PC-3 (cell line): ENCODE results near the gene PDSS2. TPM values are rescaled to one million over a fixed set of nuclear protein-coding genes. Genes with fewer than 3 reads are reported as not detected.

Experiments used
- ATAC-seq: fragments of 200-7000 bp; cut with Tn5 transposase; 2 replicates; pipeline ENCODE4 v1.9.1; 2020; ENCODE audit warnings: mild to moderate bottlenecking, moderate library complexity
- BruUV-seq: library from RNA; stranded (reverse); fragments of 400-500 nt; replicated peaks from 2 replicates; lab custom pipeline; 2021; lab: Mats Ljungman, UMichigan
- CTCF ChIA-PET: fragments of 300-600 bp; sonication (Branson Sonifier 250); formaldehyde crosslinking; loops from one replicate; lab custom pipeline; 2022; ENCODE audit warnings: antibody characterized with exemption; lab: Charles Lee
- POLR2A ChIA-PET: fragments of 300-600 bp; sonication (Branson Sonifier 250); formaldehyde crosslinking; loops from one replicate; lab custom pipeline; 2022; ENCODE audit warnings: antibody characterized with exemption; ENCODE audit not compliant: unreplicated experiment; lab: Charles Lee
- DNase-seq: peaks from one replicate; pipeline ENCODE4 v3.0.0-alpha.2; 2015
- H2AFZ ChIP-seq: fragments of 300-600 bp; sonication (generic); 2 replicates; pipeline ENCODE4 v1.6.0; 2016; ENCODE audit warnings: antibody characterized with exemption, low read length
- H3F3A ChIP-seq: fragments of 300-600 bp; sonication (generic); one replicate; pipeline ENCODE4 v1.6.0; 2017; ENCODE audit warnings: antibody characterized with exemption, low read length, control low read depth, mild to moderate bottlenecking; ENCODE audit not compliant: unreplicated experiment
- H3K27ac ChIP-seq: fragments of 300-600 bp; sonication (generic); 2 replicates; pipeline ENCODE4 v1.5.1; 2016; ENCODE audit warnings: mild to moderate bottlenecking, low read length
- H3K27me3 ChIP-seq: fragments of 300-600 bp; sonication (generic); 2 replicates; pipeline ENCODE4 v1.6.1; 2016; ENCODE audit warnings: low read length, mixed read lengths
- H3K36me3 ChIP-seq: fragments of 300-600 bp; sonication (generic); 2 replicates; pipeline ENCODE4 v1.6.1; 2016; ENCODE audit warnings: low read depth, mixed run types, low read length, mixed read lengths
- H3K4me1 ChIP-seq: fragments of 300-600 bp; sonication (generic); 2 replicates; pipeline ENCODE4 v1.5.1; 2016; ENCODE audit warnings: low read length; ENCODE audit not compliant: insufficient read depth
- H3K4me2 ChIP-seq: fragments of 300-600 bp; sonication (generic); 2 replicates; pipeline ENCODE4 v1.6.0; 2016; ENCODE audit warnings: low read length
- H3K4me3 ChIP-seq: fragments of 300-600 bp; sonication (generic); 2 replicates; pipeline ENCODE4 v1.5.1; 2016; ENCODE audit warnings: mild to moderate bottlenecking, low read length, mixed read lengths
- H3K79me2 ChIP-seq: fragments of 300-600 bp; sonication (generic); 2 replicates; pipeline ENCODE4 v1.6.1; 2017; ENCODE audit warnings: low read length, mixed read lengths
- H3K9ac ChIP-seq: fragments of 300-600 bp; sonication (generic); 2 replicates; pipeline ENCODE4 v1.6.0; 2016; ENCODE audit warnings: mild to moderate bottlenecking, low read length
- H3K9me2 ChIP-seq: fragments of 300-600 bp; sonication (generic); replicated peaks from 2 replicates; pipeline ENCODE4 v1.6.1; 2016; ENCODE audit warnings: mixed run types, low read length, mixed read lengths
- H3K9me3 ChIP-seq: fragments of 300-600 bp; sonication (generic); 2 replicates; pipeline ENCODE4 v1.6.1; 2016; ENCODE audit warnings: low read length, mixed read lengths
- H4K20me1 ChIP-seq: fragments of 300-600 bp; sonication (generic); 2 replicates; pipeline ENCODE4 v1.6.1; 2016; ENCODE audit warnings: low read length, mixed read lengths
- CTCF ChIP-seq: fragments of 300-600 bp; sonication (generic); conservative IDR thresholded peaks from 2 replicates; pipeline ENCODE4 v1.5.1; 2017; ENCODE audit warnings: antibody characterized with exemption, low read depth, mild to moderate bottlenecking, low read length
- EZH2 ChIP-seq: fragments of 300-600 bp; sonication (generic); IDR thresholded peaks from one replicate; pipeline ENCODE4 v1.6.1; 2017; ENCODE audit warnings: antibody characterized with exemption, mild to moderate bottlenecking, low read length; ENCODE audit not compliant: unreplicated experiment
- EZH2phosphoT487 ChIP-seq: fragments of 300-600 bp; sonication (generic); IDR thresholded peaks from 2 replicates; pipeline ENCODE4 v1.6.1; 2018; ENCODE audit warnings: mild to moderate bottlenecking, antibody characterized with exemption, low read length, borderline replicate concordance
- intact Hi-C: fragments of 100-400 bp; cut with micrococcal nuclease; formaldehyde crosslinking; loops from 2 replicates; pipeline ENCODE4 v1.9.0; 2023
- total RNA-seq: library from RNA; depleted of rRNA; stranded (reverse); fragments of >200 nt; gene quantifications from 2 replicates; pipeline ENCODE4 v1.2.3, GENCODE V29; 2014

PDSS2 gene
- total RNA-seq, 1 experiment from 2014 or later: 6.6 TPM

GRCh38 chr6:107361753-107362604 is 97.4 kb downstream of the PDSS2 start:
- no peaks in the 10 kb centered on the region for H3K4me1 ChIP-seq
- no peak for TF ChIP-seq EZH2
- no peak for TF ChIP-seq EZH2phosphoT487
- TF ChIP-seq CTCF: no peak
- H3K9me3 ChIP-seq: no peaks in the 10 kb centered on the region
- DNase-seq (peak; percentile 16), ATAC-seq (no peak)
- intact Hi-C loops: no loop called here
- no peaks in the 10 kb centered on the region for H3K27me3 ChIP-seq
- no peaks in the 10 kb centered on the region for H3F3A ChIP-seq
- H4K20me1 ChIP-seq: no peaks in the 10 kb centered on the region
- POLR2A ChIA-PET: no interaction called here
- no peak overlapping the region for H3K27ac ChIP-seq
- CTCF ChIA-PET: no interaction called here
- H3K9me2 ChIP-seq: no peaks in the 10 kb centered on the region
- no peak overlapping the region for H3K9ac ChIP-seq
- BruUV-seq: no TSS peak
- H2AFZ ChIP-seq: no peak overlapping the region
- no peaks in the 10 kb centered on the region for H3K79me2 ChIP-seq
- H3K4me3 ChIP-seq: no peak overlapping the region
- H3K4me2 ChIP-seq: no peak overlapping the region
- no peaks in the 10 kb centered on the region; the same call in 1 of the 2 replicates for H3K36me3 ChIP-seq

- Histone ChIP-seq H3K27me3 (no peaks in the 10 kb centered on the region), H4K20me1 (no peaks in the 10 kb centered on the region), H2AFZ (no peak overlapping the region), H3K79me2 (no peaks in the 10 kb centered on the region), H3K9ac (no peak overlapping the region), H3F3A (no peaks in the 10 kb centered on the region), H3K4me1 (no peaks in the 10 kb centered on the region), H3K9me3 (no peaks in the 10 kb centered on the region), H3K4me2 (no peak overlapping the region), H3K4me3 (no peak overlapping the region), H3K36me3 (no peaks in the 10 kb centered on the region; the same call in 1 of the 2 replicates), H3K9me2 (no peaks in the 10 kb centered on the region), H3K27ac (no peak overlapping the region)
- ChIA-PET CTCF (interaction anchor here (0.6 kb wide), 1 partner anchor 74 kb away, joined by 9 read pairs; no protein-coding TSS in a partner anchor), POLR2A (no interaction called here)
- no TSS peak for BruUV-seq
- TF ChIP-seq CTCF (no peak), EZH2 (no peak), EZH2phosphoT487 (no peak)
- DNase-seq: no peak
- intact Hi-C loops: no loop called here
- ATAC-seq: no peak
Measured at GRCh38 chr6:107360476-107360875, 98.9 kb downstream of the PDSS2 start.

- H3K9me2 ChIP-seq: no peaks in the 10 kb centered on the region
- TF ChIP-seq CTCF: no peak
- TF ChIP-seq EZH2phosphoT487: no peak
- no peak for TF ChIP-seq EZH2
- no peaks in the 10 kb centered on the region for H3K4me1 ChIP-seq
- ChIA-PET CTCF (no interaction called here), POLR2A (no interaction called here)
- intact Hi-C loops: no loop called here
- no peak overlapping the region for H3K4me2 ChIP-seq
- no peaks in the 10 kb centered on the region for H3K79me2 ChIP-seq
- ATAC-seq: no peak
- no peak overlapping the region for H3K27ac ChIP-seq
- DNase-seq: no peak
- no peak overlapping the region for H3K9ac ChIP-seq
- no peaks in the 10 kb centered on the region for H3F3A ChIP-seq
- H3K9me3 ChIP-seq: no peaks in the 10 kb centered on the region
- no peaks in the 10 kb centered on the region for H4K20me1 ChIP-seq
- H3K27me3 ChIP-seq: no peaks in the 10 kb centered on the region
- H3K4me3 ChIP-seq: no peak overlapping the region
- BruUV-seq: no TSS peak
- H2AFZ ChIP-seq: no peak overlapping the region
- no peaks in the 10 kb centered on the region; the same call in 1 of the 2 replicates for H3K36me3 ChIP-seq
Measured at GRCh38 chr6:107357842-107358241, 101.5 kb downstream of the PDSS2 start.
